CD4-positive, alpha-beta memory T cell (primary cell): ENCODE results near the gene SIK3. TPM values are rescaled to one million over a fixed set of nuclear protein-coding genes. Genes with fewer than 3 reads are reported as not detected.

Source experiments
- CTCF ChIA-PET: fragments of 350-600 bp; sonication (Branson Sonifier 250); formaldehyde crosslinking; loops from one replicate; lab custom pipeline; 2021; ENCODE audit warnings: inconsistent platforms; ENCODE audit not compliant: partially characterized antibody; lab: Charles Lee
- POLR2A ChIA-PET: fragments of 350-600 bp; sonication (Branson Sonifier 250); formaldehyde crosslinking; loops from one replicate; lab custom pipeline; 2021; ENCODE audit not compliant: partially characterized antibody; lab: Charles Lee
- DNase-seq, 5 donors: peaks; one replicate each; pipeline versions ENCODE4 v3.0.0 to v3.0.0-alpha.2; 2020 to 2022; ENCODE audit warnings: mixed read lengths in 1 of 5
- H3K27ac ChIP-seq: one replicate; pipeline ENCODE4 v1.7.0; 2013; ENCODE audit warnings: low read depth, low read length
- H3K27me3 ChIP-seq: 2 replicates; pipeline ENCODE4 v1.7.0; 2013; ENCODE audit warnings: mild to moderate bottlenecking, low read length, moderate library complexity; ENCODE audit not compliant: insufficient read depth
- H3K36me3 ChIP-seq: 2 replicates; pipeline ENCODE4 v1.7.0; 2013; ENCODE audit warnings: mild to moderate bottlenecking, low read length, moderate library complexity; ENCODE audit not compliant: insufficient read depth
- H3K4me1 ChIP-seq: 2 replicates; pipeline ENCODE4 v1.7.0; 2013; ENCODE audit warnings: mild to moderate bottlenecking, low read length, moderate library complexity; ENCODE audit not compliant: insufficient read depth
- H3K4me3 ChIP-seq, 2 donors: one replicate each; pipeline ENCODE4 v1.7.0; 2013; ENCODE audit warnings: low read length in 2 of 2, mild to moderate bottlenecking in 1 of 2
- H3K9me3 ChIP-seq, 2 donors: one replicate each; pipeline ENCODE4 v1.7.0; 2013; ENCODE audit warnings: low read length in 2 of 2, control low read depth in 1 of 2; ENCODE audit not compliant: control insufficient read depth in 1 of 2
- H3K27ac Mint-ChIP-seq, 7 donors: one replicate each; pipeline ENCODE4 v1.8.0; 2020 to 2021; ENCODE audit warnings: mixed read lengths in 7 of 7, mild to moderate bottlenecking in 6 of 7, inconsistent platforms in 3 of 7, moderate library complexity in 3 of 7
- H3K27me3 Mint-ChIP-seq, 2 donors: one replicate each; pipeline ENCODE4 v1.8.0; 2020 to 2021; ENCODE audit warnings: mixed read lengths in 2 of 2
- H3K36me3 Mint-ChIP-seq, 2 donors: one replicate each; pipeline ENCODE4 v1.8.0; 2020 to 2021; ENCODE audit warnings: mixed read lengths in 2 of 2, inconsistent platforms in 1 of 2, mild to moderate bottlenecking in 1 of 2
- H3K4me1 Mint-ChIP-seq, 4 donors: one replicate each; pipeline ENCODE4 v1.8.0; 2020 to 2021; ENCODE audit warnings: mixed read lengths in 4 of 4, mild to moderate bottlenecking in 1 of 4
- H3K4me3 Mint-ChIP-seq, 8 donors: one replicate each; pipeline ENCODE4 v1.8.0; 2020 to 2021; ENCODE audit warnings: mixed read lengths in 8 of 8, mild to moderate bottlenecking in 7 of 8, moderate library complexity in 6 of 8, inconsistent platforms in 3 of 8
- H3K9me3 Mint-ChIP-seq, 8 donors: one replicate each; pipeline ENCODE4 v1.8.0; 2020 to 2021; ENCODE audit warnings: mixed read lengths in 8 of 8, mild to moderate bottlenecking in 5 of 8, inconsistent platforms in 3 of 8, moderate library complexity in 1 of 8
- intact Hi-C: fragments of 100-400 bp; cut with micrococcal nuclease; formaldehyde crosslinking; loops from one replicate; pipeline ENCODE4 v1.15.1; 2023
- polyA plus RNA-seq, 2 donors: library from polyadenylated mRNA; unstranded; fragments of 300-500 nt; fragmentation: Illumina TruSeq; gene quantifications; one replicate each; pipeline ENCODE4 v1.2.3, GENCODE V29; 2021
- total RNA-seq, 2 experiments: library from RNA; stranded (reverse); gene quantifications; one replicate each; pipeline ENCODE4 v1.2.3, GENCODE V29; 2021

SIK3 gene
- total and polyA plus RNA-seq, 4 experiments from 2014 or later: 9.7 to 97.5 (median 62.5) TPM

DNA sequence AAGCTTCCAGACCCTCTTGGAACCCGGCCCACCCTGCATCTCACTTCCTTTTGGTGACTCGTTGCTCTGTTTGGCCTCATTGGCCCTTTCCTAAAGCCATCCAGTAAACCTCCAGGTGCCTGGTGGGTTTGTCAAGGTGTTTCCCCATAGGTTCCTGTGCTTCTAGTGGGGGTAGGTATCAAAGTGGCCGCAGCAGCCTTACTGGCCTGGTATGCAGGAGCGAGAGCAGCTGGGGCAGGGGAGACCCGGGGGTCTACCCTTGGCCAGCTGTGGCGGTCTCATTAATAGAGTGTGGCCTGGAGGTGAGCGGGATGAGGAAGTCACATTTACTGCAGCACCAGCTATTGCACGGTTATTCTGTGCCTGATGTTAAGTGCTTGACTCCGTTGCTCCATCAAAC is 279.2 kb downstream of the SIK3 start:
- Histone ChIP-seq H3K4me1 (no peaks in the 10 kb centered on the region), H3K27me3 (no peaks in the 10 kb centered on the region), H3K36me3 (no peaks in the 10 kb centered on the region), H3K27ac (no peak overlapping the region), H3K4me3 (no peak overlapping the region), H3K9me3 (no peaks in the 10 kb centered on the region)
- ChIA-PET CTCF (interaction anchor here (0.8 to 1.3 kb wide), 2 partner anchors 17 to 28 kb away, joined by 3 to 5 read pairs; partner anchors contain the start of gene APOA5), POLR2A (no interaction called here)
- Mint-ChIP-seq H3K4me1 (no peaks in the 10 kb centered on the region), H3K27me3 (no peaks in the 10 kb centered on the region), H3K4me3 (no peak overlapping the region), H3K27ac (peak overlapping the region in 1 of 7 donors; percentile 25), H3K36me3 (no peaks in the 10 kb centered on the region), H3K9me3 (no peaks in the 10 kb centered on the region)
- no peak for DNase-seq
- intact Hi-C loops: no loop called here

DNA sequence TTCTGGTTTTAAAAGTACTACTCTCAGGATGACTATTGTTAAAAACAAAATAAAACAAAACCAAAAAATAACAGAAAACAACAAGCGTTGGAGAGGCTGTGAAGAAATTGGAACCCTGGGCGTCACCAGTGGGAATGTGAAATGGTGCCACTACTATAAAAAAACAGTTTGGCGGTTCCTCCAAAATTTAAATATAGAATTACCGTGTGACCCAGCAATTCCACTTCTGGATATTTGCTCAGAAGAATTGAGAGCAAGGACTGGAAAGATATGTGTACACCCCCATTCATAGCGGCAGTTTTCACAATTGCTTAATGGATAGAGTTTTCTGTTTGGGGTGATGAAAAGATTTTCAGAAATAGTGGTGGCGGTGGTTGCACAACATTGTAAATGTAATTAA is 283.7 kb downstream of the SIK3 start:
- no peaks in the 10 kb centered on the region for H3K9me3 ChIP-seq
- H3K27ac ChIP-seq: no peak overlapping the region
- H3K27me3 Mint-ChIP-seq: no peaks in the 10 kb centered on the region
- DNase-seq: no peak
- CTCF ChIA-PET: no interaction called here
- no peaks in the 10 kb centered on the region for H3K36me3 Mint-ChIP-seq
- H3K36me3 ChIP-seq: no peaks in the 10 kb centered on the region
- H3K4me3 ChIP-seq: no peak overlapping the region
- no peaks in the 10 kb centered on the region for H3K27me3 ChIP-seq
- H3K4me1 ChIP-seq: no peaks in the 10 kb centered on the region
- no peak overlapping the region for H3K4me3 Mint-ChIP-seq
- no peak overlapping the region for H3K27ac Mint-ChIP-seq
- intact Hi-C loops: no loop called here
- H3K4me1 Mint-ChIP-seq: no peaks in the 10 kb centered on the region
- H3K9me3 Mint-ChIP-seq: no peaks in the 10 kb centered on the region
- POLR2A ChIA-PET: no interaction called here

DNA sequence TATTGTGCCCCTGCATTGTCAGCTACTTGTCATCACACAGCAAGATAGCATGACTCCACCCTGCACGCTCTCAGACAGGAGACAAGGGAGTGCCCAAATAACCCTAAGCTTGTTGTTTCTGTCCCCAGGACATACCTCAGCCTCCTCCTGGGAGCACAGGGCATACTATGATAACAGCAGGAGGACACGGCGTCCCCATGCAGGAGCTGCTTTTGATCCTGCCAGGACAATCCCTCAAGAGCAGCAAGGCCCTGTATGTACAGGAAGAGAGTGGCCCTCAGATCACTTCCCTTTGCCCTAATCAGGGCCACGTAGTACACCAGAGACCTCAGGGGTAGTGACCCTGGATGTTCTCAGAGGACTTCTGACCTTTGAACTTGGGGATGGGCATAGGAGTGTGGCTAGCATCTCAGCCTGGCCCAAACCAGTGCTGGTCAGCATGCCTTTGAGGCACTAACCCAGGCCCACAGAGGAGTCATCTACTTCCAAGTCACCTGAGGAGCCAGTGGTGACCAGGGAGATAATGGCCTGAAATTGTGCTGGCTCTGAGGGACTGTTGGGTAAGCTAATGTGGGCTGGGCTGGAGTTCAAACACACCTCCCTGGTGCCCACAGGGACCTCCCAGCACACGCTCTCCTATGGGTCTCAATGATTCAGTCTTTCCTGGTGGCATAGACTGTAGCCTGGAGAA is 284.3 kb downstream of the SIK3 start:
- H3K36me3 ChIP-seq: no peaks in the 10 kb centered on the region
- intact Hi-C loops: no loop called here
- Mint-ChIP-seq H3K27me3 (peaks cover 0 to 2% of the 10 kb centered on the region in 2 donors), H3K27ac (no peak overlapping the region), H3K4me3 (no peak overlapping the region), H3K4me1 (no peaks in the 10 kb centered on the region), H3K9me3 (no peaks in the 10 kb centered on the region), H3K36me3 (no peaks in the 10 kb centered on the region)
- ChIA-PET CTCF (interaction anchor here (0.6 to 1.8 kb wide), 3 partner anchors 22 to 292 kb away, joined by 3 to 10 read pairs (median 7); partner anchors contain the start of gene APOA5), POLR2A (no interaction called here)
- H3K4me3 ChIP-seq: no peak overlapping the region
- DNase-seq: no peak
- no peaks in the 10 kb centered on the region for H3K27me3 ChIP-seq
- H3K9me3 ChIP-seq: no peaks in the 10 kb centered on the region
- H3K4me1 ChIP-seq: no peaks in the 10 kb centered on the region
- H3K27ac ChIP-seq: no peak overlapping the region

DNA sequence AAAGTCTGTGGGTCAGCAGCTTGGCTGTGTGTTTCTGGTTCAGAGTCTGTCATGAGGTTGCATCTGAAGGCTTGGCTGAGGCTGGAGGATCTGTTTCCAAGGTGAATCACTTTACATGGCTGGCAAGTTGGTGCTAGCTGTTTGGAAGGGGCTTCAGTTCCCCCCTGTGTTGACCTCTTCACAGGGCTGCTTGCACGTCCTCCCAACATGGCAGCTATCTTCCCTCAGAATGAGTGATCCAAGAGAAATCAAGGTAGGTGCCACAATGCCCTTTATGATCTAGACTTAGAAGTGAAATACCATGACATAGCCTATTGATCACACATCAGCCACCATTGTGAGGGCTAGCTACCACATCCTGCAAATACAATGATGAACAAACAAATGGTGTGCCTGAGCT is 285.1 kb downstream of the SIK3 start:
- Mint-ChIP-seq H3K27ac (no peak overlapping the region), H3K9me3 (no peaks in the 10 kb centered on the region), H3K4me1 (no peaks in the 10 kb centered on the region), H3K4me3 (no peak overlapping the region), H3K27me3 (peaks cover 0 to 2% of the 10 kb centered on the region in 2 donors), H3K36me3 (no peaks in the 10 kb centered on the region)
- CTCF ChIA-PET: interaction anchor here (0.6 to 1.8 kb wide), 3 partner anchors 22 to 293 kb away, joined by 3 to 10 read pairs (median 7); partner anchors contain the start of gene APOA5
- DNase-seq: no peak
- H3K4me1 ChIP-seq: no peaks in the 10 kb centered on the region
- POLR2A ChIA-PET: no interaction called here
- H3K27me3 ChIP-seq: no peaks in the 10 kb centered on the region
- no peak overlapping the region for H3K4me3 ChIP-seq
- no peaks in the 10 kb centered on the region for H3K9me3 ChIP-seq
- H3K36me3 ChIP-seq: no peaks in the 10 kb centered on the region
- H3K27ac ChIP-seq: no peak overlapping the region
- intact Hi-C loops: no loop called here

DNA sequence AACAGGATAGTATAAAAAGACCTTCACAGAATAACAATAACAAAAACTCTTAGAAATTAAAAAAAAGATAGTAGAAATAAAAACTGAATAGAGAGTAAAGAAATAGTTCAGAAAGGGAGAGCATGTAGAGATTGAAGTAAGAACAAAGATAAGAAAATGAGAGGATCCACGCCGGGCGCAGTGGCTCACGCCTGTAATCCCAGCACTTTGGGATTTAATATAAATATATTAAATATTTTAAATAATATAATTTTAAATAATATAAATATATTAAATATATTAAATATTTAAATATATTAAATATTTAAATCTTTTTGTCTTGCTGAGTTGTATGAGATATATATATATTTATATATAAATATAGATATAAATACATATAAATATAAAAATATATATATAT is 286.1 kb downstream of the SIK3 start:
- no peaks in the 10 kb centered on the region for H3K27me3 ChIP-seq
- intact Hi-C loops: no loop called here
- Mint-ChIP-seq H3K9me3 (no peaks in the 10 kb centered on the region), H3K27ac (no peak overlapping the region), H3K36me3 (no peaks in the 10 kb centered on the region), H3K27me3 (peaks cover 2% of the 10 kb centered on the region in 2 donors), H3K4me3 (no peak overlapping the region), H3K4me1 (no peaks in the 10 kb centered on the region)
- H3K9me3 ChIP-seq: no peaks in the 10 kb centered on the region
- CTCF ChIA-PET: interaction anchor here (1.8 kb wide), 1 partner anchor 21 kb away, joined by 7 read pairs; the partner anchor contains the start of gene APOA5
- no peaks in the 10 kb centered on the region for H3K36me3 ChIP-seq
- H3K4me1 ChIP-seq: no peaks in the 10 kb centered on the region
- no peak for DNase-seq
- POLR2A ChIA-PET: no interaction called here
- H3K27ac ChIP-seq: no peak overlapping the region
- H3K4me3 ChIP-seq: no peak overlapping the region

DNA sequence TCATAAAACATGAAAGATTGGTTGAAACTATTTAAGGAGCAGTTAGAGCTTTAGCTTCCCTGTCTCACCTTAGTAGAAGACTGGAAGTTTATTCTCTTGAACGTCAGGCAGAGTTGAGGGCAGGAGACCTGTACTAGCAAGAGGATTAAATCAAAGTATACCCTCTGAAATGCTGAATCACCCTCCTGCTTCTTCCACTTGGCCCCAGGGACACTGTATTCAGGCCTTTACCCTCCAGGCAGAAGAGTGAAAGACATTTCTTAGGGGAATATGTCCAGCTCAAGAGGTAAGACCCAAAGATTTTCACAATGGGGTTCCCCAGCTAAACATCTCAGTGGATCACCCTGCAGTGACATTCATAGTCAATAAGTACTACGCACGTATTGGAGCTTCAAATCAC is 287.0 kb downstream of the SIK3 start:
- Mint-ChIP-seq H3K4me1 (no peaks in the 10 kb centered on the region), H3K27ac (no peak overlapping the region), H3K4me3 (no peak overlapping the region), H3K9me3 (no peaks in the 10 kb centered on the region), H3K36me3 (no peaks in the 10 kb centered on the region), H3K27me3 (peaks cover 2% of the 10 kb centered on the region in 2 donors)
- Histone ChIP-seq H3K9me3 (no peaks in the 10 kb centered on the region), H3K36me3 (no peaks in the 10 kb centered on the region), H3K27me3 (no peaks in the 10 kb centered on the region), H3K27ac (no peak overlapping the region), H3K4me1 (no peaks in the 10 kb centered on the region), H3K4me3 (no peak overlapping the region)
- no peak for DNase-seq
- intact Hi-C loops: no loop called here
- POLR2A ChIA-PET: no interaction called here
- CTCF ChIA-PET: interaction anchor here (0.8 to 1.6 kb wide), 2 partner anchors 17 to 20 kb away, joined by 3 to 7 read pairs; partner anchors contain the start of gene APOA5

DNA sequence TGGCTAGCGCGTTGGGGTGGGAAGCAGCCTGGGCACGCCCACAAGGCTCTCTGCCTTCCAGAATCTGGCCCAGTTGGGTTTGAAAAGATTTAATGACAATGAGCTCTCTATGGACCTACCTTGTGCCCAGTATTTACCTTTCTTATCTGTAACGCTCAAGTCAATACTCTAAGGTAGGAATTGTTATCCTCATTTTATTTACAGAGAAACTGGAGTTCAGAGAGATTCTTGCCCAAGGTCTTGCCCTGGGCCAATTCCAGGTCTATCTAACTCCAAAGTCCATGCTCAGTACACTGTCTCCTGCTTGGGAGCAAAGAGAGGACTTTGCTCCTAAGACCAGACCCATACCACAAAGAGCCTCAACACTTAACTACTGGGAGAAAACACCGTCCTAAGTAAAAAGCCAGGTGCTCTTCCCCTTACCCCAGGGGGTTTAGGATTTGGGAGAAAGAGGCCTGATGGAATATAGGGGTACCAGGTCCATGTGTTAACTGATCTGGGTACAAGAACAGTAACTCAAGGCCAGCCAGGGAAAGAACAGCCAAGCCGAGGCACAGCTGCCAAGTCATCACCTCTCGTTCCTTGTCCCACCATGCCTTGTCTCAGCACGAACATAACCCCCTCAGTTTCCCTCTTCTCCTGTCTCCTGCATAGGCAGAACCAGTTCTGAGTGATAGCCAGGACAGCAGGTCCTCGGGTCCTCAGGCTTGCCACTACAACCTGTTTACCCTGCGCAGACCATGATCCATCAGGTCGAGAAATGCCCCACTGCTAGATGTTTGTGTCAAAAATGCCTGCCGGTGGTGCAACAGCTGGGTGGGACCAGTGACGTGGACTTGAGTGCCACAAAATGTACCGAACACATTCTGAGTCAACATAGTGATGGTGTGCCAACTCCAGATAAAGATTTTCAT is 289.7 kb downstream of the SIK3 start:
- Histone ChIP-seq H3K9me3 (no peaks in the 10 kb centered on the region), H3K27ac (no peak overlapping the region), H3K36me3 (no peaks in the 10 kb centered on the region), H3K4me1 (no peaks in the 10 kb centered on the region), H3K27me3 (no peaks in the 10 kb centered on the region), H3K4me3 (no peak overlapping the region)
- no peak overlapping the region for H3K27ac Mint-ChIP-seq
- H3K4me1 Mint-ChIP-seq: no peaks in the 10 kb centered on the region
- ChIA-PET CTCF (no interaction called here), POLR2A (no interaction called here)
- H3K36me3 Mint-ChIP-seq: no peaks in the 10 kb centered on the region
- no peaks in the 10 kb centered on the region for H3K9me3 Mint-ChIP-seq
- no peak for DNase-seq
- H3K27me3 Mint-ChIP-seq: peaks cover 2% of the 10 kb centered on the region in 2 donors
- H3K4me3 Mint-ChIP-seq: no peak overlapping the region
- intact Hi-C loops: no loop called here
